GM23338 (cell line): ENCODE results near the gene YWHAQ. TPM values are rescaled to one million over a fixed set of nuclear protein-coding genes. Genes with fewer than 3 reads are reported as not detected.

Experiments
- EZH2 ChIP-seq: fragments of 200-600 bp; sonication (generic); IDR thresholded peaks from one replicate; pipeline ENCODE4 v1.8.0; 2017; ENCODE audit warnings: antibody characterized with exemption, mild to moderate bottlenecking, low read depth; ENCODE audit not compliant: unreplicated experiment
- EZH2phosphoT487 ChIP-seq: fragments of 200-600 bp; sonication (generic); IDR thresholded peaks from one replicate; pipeline ENCODE4 v1.8.1; 2018; ENCODE audit warnings: antibody characterized with exemption; ENCODE audit not compliant: unreplicated experiment
- NANOG ChIP-seq: IDR thresholded peaks from 2 replicates; pipeline ENCODE4 v1.6.1; 2016; ENCODE audit warnings: antibody characterized with exemption, borderline replicate concordance
- POLR2AphosphoS5 ChIP-seq: IDR thresholded peaks from 2 replicates; pipeline ENCODE4 v1.6.1; 2016; ENCODE audit warnings: antibody characterized with exemption, low read depth
- REST ChIP-seq: IDR thresholded peaks from one replicate; pipeline ENCODE4 v1.6.1; 2018; ENCODE audit warnings: antibody characterized with exemption; ENCODE audit not compliant: unreplicated experiment
- STAT1 ChIP-seq: IDR thresholded peaks from one replicate; pipeline ENCODE4 v1.6.1; 2016; ENCODE audit warnings: antibody characterized with exemption; ENCODE audit not compliant: unreplicated experiment
- ZNF114 ChIP-seq: fragments of 250-450 bp; sonication (Bioruptor Pico); IDR thresholded peaks from 2 replicates; pipeline ENCODE4 v1.5.0; 2020; ENCODE audit warnings: mild to moderate bottlenecking, moderate library complexity
- ZNF462 ChIP-seq: fragments of 250-450 bp; sonication (Bioruptor Pico); IDR thresholded peaks from 2 replicates; pipeline ENCODE4 v1.5.0; 2020; ENCODE audit warnings: mild to moderate bottlenecking, moderate library complexity
- polyA plus RNA-seq: library from polyadenylated mRNA; unstranded; fragments of >200 nt; fragmentation: Nextera tagmentation; extraction: Ambion mirVana; gene quantifications from 2 replicates; pipeline ENCODE4 v1.2.1, GENCODE V29; 2016
- total RNA-seq: library from RNA; depleted of rRNA; stranded (reverse); fragments of >200 nt; shearing (Covaris generic); gene quantifications from 2 replicates; pipeline ENCODE4 v1.2.3, GENCODE V29; 2014

Gene YWHAQ
- total and polyA plus RNA-seq, 2 experiments from 2014 or later: 295 to 464 TPM

- no peak for TF ChIP-seq ZNF462
- TF ChIP-seq ZNF114 (CRISPR knock-in tag): no peak
- no peak for TF ChIP-seq EZH2phosphoT487
- TF ChIP-seq POLR2AphosphoS5: no peak
- TF ChIP-seq EZH2: no peak
- TF ChIP-seq STAT1: no peak
- TF ChIP-seq NANOG: no peak
- TF ChIP-seq REST: no peak
Measured at GRCh38 chr2:9545502-9545901, 85.3 kb downstream of the YWHAQ start (continued).
